ENCODE measurements around the gene CD14.
"Not testable (repeated sequence)": the region's sequence is repeated elsewhere in the genome, so short reads cannot be mapped to it uniquely, and the experiment has no call there.

Gene CD14

DNA sequence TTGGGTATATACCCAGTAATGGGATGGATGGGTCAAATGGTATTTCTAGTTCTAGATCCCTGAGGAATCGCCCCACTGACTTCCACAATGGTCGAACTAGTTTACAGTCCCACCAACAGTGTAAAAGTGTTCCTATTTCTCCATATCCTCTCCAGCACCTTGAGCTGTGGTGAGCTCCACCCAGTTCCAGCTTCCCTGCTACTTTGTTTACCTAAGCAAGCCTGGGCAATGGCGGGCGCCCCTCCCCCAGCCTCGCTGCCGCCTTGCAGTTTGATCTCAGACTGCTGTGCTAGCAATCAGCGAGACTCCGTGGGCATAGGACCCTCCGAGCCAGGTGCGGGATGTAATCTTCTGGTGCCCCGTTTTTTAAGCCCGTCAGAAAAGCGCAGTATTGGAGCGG is 39.9 kb downstream of the CD14 start:
- not testable (repeated sequence) for DNase-seq

DNA sequence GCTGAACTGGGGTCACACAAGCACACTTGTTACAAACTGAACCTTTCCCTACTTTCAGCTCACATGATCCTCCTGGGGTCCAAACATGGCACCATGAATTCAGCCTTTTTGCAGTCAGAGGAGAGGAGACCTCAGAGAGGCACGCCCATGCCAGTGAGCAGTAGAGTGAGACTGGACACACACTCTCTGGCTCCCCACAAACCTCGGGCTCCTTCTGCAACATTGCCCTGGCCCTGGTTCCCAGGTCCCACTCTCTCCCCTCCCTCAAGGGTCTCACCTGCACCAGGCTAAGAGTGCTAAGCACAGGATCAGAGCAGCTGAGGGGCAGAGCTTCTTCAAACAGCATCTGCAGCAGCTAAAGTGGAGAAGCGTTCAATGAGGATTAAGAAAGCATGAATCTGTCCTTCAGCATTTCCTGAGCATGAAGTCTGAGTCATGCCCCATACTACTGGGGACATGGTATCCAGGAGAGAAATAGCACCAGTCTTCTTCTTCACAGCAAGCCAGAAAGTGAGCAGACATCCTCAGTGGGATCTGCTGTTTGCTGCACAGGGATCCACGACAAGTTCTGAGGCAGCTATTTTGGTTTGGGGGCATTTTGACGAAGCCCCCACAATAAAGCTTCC is 41.1 kb downstream of the CD14 start:
- DNase-seq = no peak

DNA sequence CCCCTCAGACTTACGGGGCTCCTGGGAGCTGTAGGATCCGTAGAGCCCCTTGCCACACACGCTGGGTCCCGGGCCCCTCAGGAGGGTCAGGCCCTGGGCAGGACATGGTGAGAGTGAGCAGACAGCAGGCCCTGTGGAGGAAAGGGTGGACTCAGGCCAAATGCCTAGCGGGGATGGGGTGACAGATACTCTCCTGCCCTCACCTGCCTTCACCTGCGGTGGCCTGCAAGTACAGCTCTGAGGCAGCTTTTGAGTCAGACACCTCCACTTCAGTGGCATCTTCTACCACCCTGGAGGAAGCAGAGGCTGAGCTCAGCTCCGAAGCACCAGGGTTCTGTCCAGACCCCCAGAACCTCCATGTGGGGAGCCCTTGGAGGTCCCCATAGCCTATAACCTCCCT is 42.1 kb downstream of the CD14 start:
- no peak for DNase-seq

DNA sequence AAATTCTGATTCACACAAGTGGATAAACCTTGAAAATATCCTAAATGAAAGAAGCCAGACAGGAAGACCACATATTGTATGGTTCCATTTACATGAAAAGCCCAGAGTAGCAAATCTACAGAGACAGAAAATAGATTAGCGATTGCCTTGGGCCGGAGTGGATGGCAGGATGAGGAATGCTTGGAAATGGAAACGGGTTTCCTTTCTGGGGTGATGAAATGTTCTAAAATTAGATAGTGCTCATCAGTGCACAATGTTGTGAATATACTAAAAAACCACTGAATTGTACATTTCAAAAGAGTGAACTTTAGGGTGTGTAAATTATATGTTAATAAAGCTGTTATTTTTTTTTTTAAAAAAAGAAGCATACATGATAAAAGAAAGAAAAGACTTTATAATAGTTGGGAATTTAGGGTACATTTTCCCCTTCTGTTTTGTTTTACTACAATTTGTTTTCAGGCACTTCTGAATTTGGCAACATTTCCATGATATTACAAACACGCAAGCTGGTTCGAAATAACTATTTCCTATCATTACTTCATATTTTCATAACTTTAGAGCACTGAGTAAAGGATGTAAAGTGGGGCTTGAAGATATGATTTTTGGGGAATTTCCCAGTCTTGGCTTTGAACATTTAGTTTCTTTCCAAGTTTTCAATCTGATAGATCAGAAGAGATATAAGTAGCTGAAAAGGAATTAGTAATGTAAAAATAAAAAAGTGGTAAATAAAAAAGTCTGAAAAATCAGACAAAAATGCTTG is 44.5 kb downstream of the CD14 start:
- DNase-seq = no peak

DNA sequence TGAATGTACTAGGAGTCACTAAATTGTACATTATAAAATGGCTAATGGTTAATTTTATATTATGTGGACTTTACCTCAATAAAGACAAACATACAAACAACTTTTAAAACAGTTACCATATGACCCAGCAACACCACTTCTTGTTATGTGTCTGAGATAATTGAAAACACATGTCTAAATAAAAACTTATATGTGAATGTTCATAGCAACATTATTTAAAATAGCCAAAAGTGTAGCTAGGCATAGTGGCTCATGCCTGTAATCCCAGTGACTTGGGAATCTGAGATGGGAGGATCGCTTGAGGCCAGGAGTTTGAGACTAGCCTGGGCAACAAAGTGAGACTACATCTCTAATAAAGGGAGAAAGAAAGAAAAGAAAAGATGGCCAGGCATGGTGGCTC is 45.5 kb downstream of the CD14 start:
- no peak for DNase-seq

Data from NCI-H446 (cell line).